ENCODE data around the gene SUMO3. TPM values are rescaled to one million over a fixed set of nuclear protein-coding genes. Genes with fewer than 3 reads are reported as not detected.

The SUMO3 gene
- total RNA-seq, 2 experiments from 2014 or later = 60.3 to 85.5 TPM

DNA sequence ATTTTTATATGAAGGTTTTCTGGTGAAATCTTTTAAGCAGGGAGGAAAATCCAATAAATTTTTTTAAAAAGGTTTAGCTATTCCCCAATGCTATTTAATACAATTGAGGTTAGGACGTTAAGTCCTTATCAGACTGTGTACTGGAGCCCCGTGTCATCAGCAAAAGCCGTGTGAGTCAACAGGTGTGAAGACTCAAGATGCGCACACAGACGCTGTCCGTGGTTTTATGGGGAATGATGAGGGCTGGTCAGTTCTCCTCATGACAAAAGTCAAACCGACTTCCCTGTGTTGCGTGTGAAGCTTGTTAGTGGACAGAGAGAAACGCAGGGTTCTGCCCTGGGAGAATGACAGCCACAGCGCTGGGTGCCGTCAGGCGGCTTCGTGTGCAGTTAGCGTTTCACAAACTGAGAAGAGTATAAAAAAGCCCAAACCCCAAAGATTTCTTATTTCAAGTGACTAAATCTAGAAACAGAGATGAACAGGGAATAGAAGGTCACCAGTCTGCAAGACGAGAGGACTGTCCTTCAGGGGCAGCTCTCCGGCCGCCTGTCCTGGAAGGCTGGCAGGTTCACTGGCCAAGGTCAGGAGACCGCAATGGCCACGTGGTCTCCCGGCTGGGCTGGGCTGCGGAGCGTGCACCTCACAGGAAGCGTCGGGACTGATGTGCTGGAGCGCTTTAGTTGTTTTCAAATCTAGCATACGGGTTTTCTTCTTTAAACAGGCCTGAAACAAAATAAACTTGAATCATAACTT lies 33.2 kb upstream of the SUMO3 start:
- TF ChIP-seq, protein P1, sequence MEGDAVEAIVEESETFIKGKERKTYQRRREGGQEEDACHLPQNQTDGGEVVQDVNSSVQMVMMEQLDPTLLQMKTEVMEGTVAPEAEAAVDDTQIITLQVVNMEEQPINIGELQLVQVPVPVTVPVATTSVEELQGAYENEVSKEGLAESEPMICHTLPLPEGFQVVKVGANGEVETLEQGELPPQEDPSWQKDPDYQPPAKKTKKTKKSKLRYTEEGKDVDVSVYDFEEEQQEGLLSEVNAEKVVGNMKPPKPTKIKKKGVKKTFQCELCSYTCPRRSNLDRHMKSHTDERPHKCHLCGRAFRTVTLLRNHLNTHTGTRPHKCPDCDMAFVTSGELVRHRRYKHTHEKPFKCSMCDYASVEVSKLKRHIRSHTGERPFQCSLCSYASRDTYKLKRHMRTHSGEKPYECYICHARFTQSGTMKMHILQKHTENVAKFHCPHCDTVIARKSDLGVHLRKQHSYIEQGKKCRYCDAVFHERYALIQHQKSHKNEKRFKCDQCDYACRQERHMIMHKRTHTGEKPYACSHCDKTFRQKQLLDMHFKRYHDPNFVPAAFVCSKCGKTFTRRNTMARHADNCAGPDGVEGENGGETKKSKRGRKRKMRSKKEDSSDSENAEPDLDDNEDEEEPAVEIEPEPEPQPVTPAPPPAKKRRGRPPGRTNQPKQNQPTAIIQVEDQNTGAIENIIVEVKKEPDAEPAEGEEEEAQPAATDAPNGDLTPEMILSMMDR (conservative IDR thresholded peaks at IDR 0.05; ENCODE audit: low read length) = no peak
- TF ChIP-seq EZH2phosphoT487 (IDR thresholded peaks at IDR 0.05; ENCODE audit: borderline replicate concordance, low read depth, low read length) = no peak
- Histone ChIP-seq H3K4me2 (ENCODE audit: low read length) (no peak overlapping the region), H3K4me3 (ENCODE audit: low read depth, low read length, poor library complexity, severe bottlenecking) (no peak overlapping the region), H3K9me2 (ENCODE audit: insufficient read depth, low read length) (no peaks in the 10 kb centered on the region), H3K79me2 (ENCODE audit: insufficient read depth, low read depth, low read length) (no peaks in the 10 kb centered on the region), H4K20me1 (ENCODE audit: insufficient read depth, low read length) (no peaks in the 10 kb centered on the region), H3K27ac (ENCODE audit: low read depth, low read length, poor library complexity, severe bottlenecking) (no peak overlapping the region), H3K9me3 (ENCODE audit: low read length) (no peaks in the 10 kb centered on the region), H2AFZ (ENCODE audit: low read length) (no peak overlapping the region), H3K4me1 (ENCODE audit: insufficient read depth, low read length, poor library complexity, severe bottlenecking) (no peaks in the 10 kb centered on the region), H3K36me3 (ENCODE audit: insufficient read depth, low read length) (peaks cover 27% of the 10 kb centered on the region)
- POLR2A ChIA-PET = interaction anchor here (0.6 kb wide), 1 partner anchor 22 kb away, joined by 3 read pairs; the partner anchor contains the start of gene PTTG1IP
- no peak for DNase-seq (ENCODE audit: low spot score)
- BruUV-seq (replicated peaks) = TSS peak; percentile 65
- intact Hi-C loops (cut with micrococcal nuclease; ENCODE audit: unreplicated experiment) = no loop called here
- CTCF ChIA-PET (ENCODE audit: unreplicated experiment) = no interaction called here

DNA sequence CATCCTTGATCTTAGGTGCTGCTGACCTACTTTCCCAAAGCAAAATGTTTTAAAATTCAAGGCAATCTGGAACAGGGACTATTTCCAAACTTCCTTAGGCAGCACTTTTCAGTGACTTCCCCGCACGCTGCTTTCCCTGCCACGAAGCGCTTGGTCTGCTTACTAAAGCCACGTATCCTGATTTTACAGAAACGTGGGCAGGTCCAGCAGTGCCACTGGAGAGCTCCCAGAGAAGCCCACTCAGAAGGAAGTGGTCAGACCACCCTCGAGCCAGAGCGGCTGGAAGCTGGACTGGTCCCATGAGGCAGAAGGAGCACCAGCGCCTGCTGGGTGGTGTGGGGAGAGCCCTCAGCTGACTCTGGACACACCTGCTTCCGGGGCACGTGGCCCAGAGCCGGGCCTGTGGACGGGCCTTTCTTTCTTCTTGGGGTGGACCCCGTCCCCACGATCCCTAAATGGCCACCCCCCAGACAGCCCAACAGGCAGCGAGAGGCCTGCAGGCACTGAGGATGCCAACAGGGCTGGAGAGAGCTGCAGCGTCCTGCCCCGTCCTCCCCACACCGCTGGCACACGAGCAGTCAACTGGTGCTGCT lies 32.4 kb upstream of the SUMO3 start:
- ChIA-PET CTCF (ENCODE audit: unreplicated experiment) (no interaction called here), POLR2A (interaction anchor here (0.6 kb wide), 1 partner anchor 23 kb away, joined by 3 read pairs; the partner anchor contains the start of gene PTTG1IP)
- Histone ChIP-seq H3K9me2 (ENCODE audit: insufficient read depth, low read length) (no peaks in the 10 kb centered on the region), H3K79me2 (ENCODE audit: insufficient read depth, low read depth, low read length) (no peaks in the 10 kb centered on the region), H3K27ac (ENCODE audit: low read depth, low read length, poor library complexity, severe bottlenecking) (no peak overlapping the region), H3K4me1 (ENCODE audit: insufficient read depth, low read length, poor library complexity, severe bottlenecking) (no peaks in the 10 kb centered on the region), H2AFZ (ENCODE audit: low read length) (no peak overlapping the region), H3K4me2 (ENCODE audit: low read length) (no peak overlapping the region), H4K20me1 (ENCODE audit: insufficient read depth, low read length) (no peaks in the 10 kb centered on the region), H3K4me3 (ENCODE audit: low read depth, low read length, poor library complexity, severe bottlenecking) (no peak overlapping the region), H3K36me3 (ENCODE audit: insufficient read depth, low read length) (peaks cover 26% of the 10 kb centered on the region), H3K9me3 (ENCODE audit: low read length) (no peaks in the 10 kb centered on the region)
- BruUV-seq (replicated peaks) = no TSS peak
- intact Hi-C loops (cut with micrococcal nuclease; ENCODE audit: unreplicated experiment) = no loop called here
- no peak for DNase-seq (ENCODE audit: low spot score)
- TF ChIP-seq EZH2phosphoT487 (IDR thresholded peaks at IDR 0.05; ENCODE audit: borderline replicate concordance, low read depth, low read length) = no peak
- TF ChIP-seq, protein P1 (conservative IDR thresholded peaks at IDR 0.05; ENCODE audit: low read length) = no peak

DNA sequence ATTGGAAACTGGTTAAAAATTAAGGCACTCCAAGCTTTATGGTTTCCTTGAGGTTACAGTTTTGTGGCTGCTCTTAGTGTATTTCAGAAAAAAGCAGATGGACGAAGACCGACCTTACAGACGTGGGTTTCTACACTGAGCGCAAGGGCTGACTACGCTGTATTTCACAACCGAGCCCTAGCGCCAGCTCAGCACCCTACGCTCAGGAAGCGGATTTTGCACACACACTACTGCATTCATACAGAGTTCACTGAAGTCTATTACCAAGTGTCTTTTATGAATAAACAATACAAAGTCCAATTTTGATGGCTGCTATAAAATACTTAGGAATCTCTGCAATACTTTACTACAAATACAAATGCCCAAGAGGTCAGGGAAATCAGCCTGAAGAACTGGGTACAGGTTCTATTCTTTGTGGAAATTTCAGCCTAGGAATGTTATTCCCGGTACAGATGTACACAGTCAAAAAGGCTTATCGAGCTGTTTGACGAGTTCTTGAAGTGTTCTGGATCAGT lies 31.8 kb upstream of the SUMO3 start:
- Histone ChIP-seq H3K27ac (ENCODE audit: low read depth, low read length, poor library complexity, severe bottlenecking) (no peak overlapping the region), H2AFZ (ENCODE audit: low read length) (no peak overlapping the region), H3K79me2 (ENCODE audit: insufficient read depth, low read depth, low read length) (no peaks in the 10 kb centered on the region), H3K9me2 (ENCODE audit: insufficient read depth, low read length) (no peaks in the 10 kb centered on the region), H3K4me1 (ENCODE audit: insufficient read depth, low read length, poor library complexity, severe bottlenecking) (no peaks in the 10 kb centered on the region), H4K20me1 (ENCODE audit: insufficient read depth, low read length) (no peaks in the 10 kb centered on the region), H3K9me3 (ENCODE audit: low read length) (no peaks in the 10 kb centered on the region), H3K4me2 (ENCODE audit: low read length) (no peak overlapping the region), H3K36me3 (ENCODE audit: insufficient read depth, low read length) (peaks cover 20% of the 10 kb centered on the region), H3K4me3 (ENCODE audit: low read depth, low read length, poor library complexity, severe bottlenecking) (no peak overlapping the region)
- BruUV-seq (replicated peaks) = no TSS peak
- no peak for DNase-seq (ENCODE audit: low spot score)
- ChIA-PET POLR2A (no interaction called here), CTCF (ENCODE audit: unreplicated experiment) (no interaction called here)
- intact Hi-C loops (cut with micrococcal nuclease; ENCODE audit: unreplicated experiment) = no loop called here
- TF ChIP-seq, protein P1 (conservative IDR thresholded peaks at IDR 0.05; ENCODE audit: low read length) = no peak
- TF ChIP-seq EZH2phosphoT487 (IDR thresholded peaks at IDR 0.05; ENCODE audit: borderline replicate concordance, low read depth, low read length) = no peak
